ENCODE results near the gene RNF208. TPM values are rescaled to one million over a fixed set of nuclear protein-coding genes. Genes with fewer than 3 reads are reported as not detected.

Gene RNF208
- total and polyA plus RNA-seq, 4 donors: 0.28 to 7.1 (median 2.6) TPM

DNA sequence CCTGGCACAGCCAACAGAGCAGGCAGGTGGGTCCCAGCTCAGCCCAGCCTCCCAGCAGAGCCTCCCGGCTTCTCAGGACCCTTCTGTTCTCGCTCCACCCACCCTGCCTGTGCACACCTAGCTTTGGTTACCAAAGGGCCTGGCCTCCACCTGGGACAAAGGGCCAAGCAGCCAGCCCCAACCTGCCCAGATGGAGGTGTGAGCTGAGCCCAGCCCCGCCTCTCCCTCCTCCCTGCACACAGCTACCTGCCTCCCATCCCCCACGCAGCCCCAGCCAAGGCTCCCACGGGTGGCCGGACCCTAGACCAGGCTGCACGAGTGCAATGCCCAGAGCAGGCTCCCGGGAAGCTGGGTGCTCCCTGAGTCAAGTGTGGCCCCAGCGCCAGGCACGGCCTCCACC lies 27.1 kb downstream of the RNF208 start:
- no peaks in the 10 kb centered on the region for H3K9me3 ChIP-seq (ENCODE audit: control insufficient read depth in 4 of 4, low read length in 3 of 4)
- TF ChIP-seq ATF3 (IDR thresholded peaks at IDR 0.05): no peak
- no peak for TF ChIP-seq CTCF (IDR thresholded peaks at IDR 0.05; ENCODE audit: low read depth, low read length, missing input control)
- peak overlapping the region in 1 of 2 donors; percentile 10 for H3K9ac ChIP-seq (ENCODE audit: low read depth in 1 of 2, low read length in 2 of 2)
- 57% methylated on average over 10 of the region's 10 CpGs for WGBS
- no peak for DNase-seq (ENCODE audit: low spot score)
- H3K27ac ChIP-seq (ENCODE audit: low read depth in 1 of 2, low read length in 2 of 2): peak overlapping the region in 1 of 2 donors; percentile 41
- H3K36me3 ChIP-seq (ENCODE audit: control insufficient read depth in 4 of 4, insufficient read depth in 3 of 4, low read depth in 1 of 4, low read length in 3 of 4): peaks cover 2 to 16% (median 5%) of the 10 kb centered on the region in 4 donors
- H3K4me1 ChIP-seq (ENCODE audit: control insufficient read depth in 4 of 4, insufficient read depth in 4 of 4, low read length in 3 of 4): peaks cover 24 to 75% (median 57%) of the 10 kb centered on the region in 4 donors
- peak overlapping the region in 1 of 3 donors; percentile 11 for H3K4me3 ChIP-seq (ENCODE audit: low read depth in 1 of 3, low read length in 3 of 3)
- H3K27me3 ChIP-seq (ENCODE audit: control insufficient read depth in 4 of 4, insufficient read depth in 4 of 4, low read length in 3 of 4): no peaks in the 10 kb centered on the region

DNA sequence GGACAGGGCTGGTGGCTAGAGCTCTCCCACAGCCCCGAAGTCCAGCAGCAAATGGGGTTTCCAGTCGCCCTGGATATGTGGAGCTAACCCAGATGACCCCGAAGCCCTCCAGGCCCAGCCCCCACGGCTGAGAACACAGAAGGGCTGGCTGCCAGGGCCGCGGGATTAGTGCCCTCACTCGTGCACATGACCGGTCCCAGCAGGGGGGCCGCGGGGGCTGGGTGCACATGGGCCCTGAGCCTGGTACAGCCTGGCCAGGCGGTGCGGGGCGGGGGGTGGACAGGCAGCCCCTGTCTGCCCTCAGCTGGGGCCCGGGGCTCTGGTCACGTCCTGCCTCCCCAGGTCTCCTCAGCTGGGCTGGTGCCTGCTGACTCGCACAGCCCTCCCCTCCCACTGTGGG lies 27.7 kb downstream of the RNF208 start:
- peak overlapping the region in 1 of 3 donors; percentile 11 for H3K4me3 ChIP-seq (ENCODE audit: low read depth in 1 of 3, low read length in 3 of 3)
- H3K9me3 ChIP-seq (ENCODE audit: control insufficient read depth in 4 of 4, low read length in 3 of 4): no peaks in the 10 kb centered on the region
- peaks cover 26 to 77% (median 61%) of the 10 kb centered on the region in 4 donors for H3K4me1 ChIP-seq (ENCODE audit: control insufficient read depth in 4 of 4, insufficient read depth in 4 of 4, low read length in 3 of 4)
- H3K27ac ChIP-seq (ENCODE audit: low read depth in 1 of 2, low read length in 2 of 2): peak overlapping the region in 1 of 2 donors; percentile 41
- TF ChIP-seq RXRA (IDR thresholded peaks at IDR 0.05) (peak in 1 of 2 donors; percentile 25), MAX (IDR thresholded peaks at IDR 0.05) (no peak), FOXA1 (IDR thresholded peaks at IDR 0.05) (no peak), JUND (IDR thresholded peaks at IDR 0.05) (no peak)
- 37% methylated on average over 16 of the region's 16 CpGs for WGBS
- no peaks in the 10 kb centered on the region for H3K27me3 ChIP-seq (ENCODE audit: control insufficient read depth in 4 of 4, insufficient read depth in 4 of 4, low read length in 3 of 4)
- no peak for DNase-seq (ENCODE audit: low spot score)
- no peak overlapping the region for H3K9ac ChIP-seq (ENCODE audit: low read depth in 1 of 2, low read length in 2 of 2)
- H3K36me3 ChIP-seq (ENCODE audit: control insufficient read depth in 4 of 4, insufficient read depth in 3 of 4, low read depth in 1 of 4, low read length in 3 of 4): peaks cover 3 to 17% (median 5%) of the 10 kb centered on the region in 4 donors

DNA sequence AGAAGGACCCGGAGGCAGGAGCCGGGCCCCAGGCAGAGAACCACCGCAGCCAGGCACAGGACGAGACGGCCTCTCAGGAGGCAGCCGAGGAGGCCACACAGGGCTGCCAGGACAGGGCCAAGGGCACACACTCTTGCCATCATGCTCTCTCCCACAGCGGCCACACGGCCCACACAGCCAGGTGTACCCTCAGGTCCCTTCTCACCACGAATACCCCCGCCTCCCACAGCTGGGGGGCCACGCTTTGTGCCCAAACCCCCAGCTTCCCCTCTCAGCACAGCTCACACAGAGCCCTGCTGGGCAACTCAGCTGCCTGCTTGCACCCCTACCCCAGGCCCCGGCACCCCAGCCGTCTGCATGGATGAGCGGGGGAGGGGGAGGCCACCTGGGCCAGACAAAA lies 28.3 kb downstream of the RNF208 start:
- 84% methylated on average over 14 of the region's 14 CpGs for WGBS
- no peak overlapping the region for H3K9ac ChIP-seq (ENCODE audit: low read depth in 1 of 2, low read length in 2 of 2)
- peaks cover 3 to 17% (median 5%) of the 10 kb centered on the region in 4 donors for H3K36me3 ChIP-seq (ENCODE audit: control insufficient read depth in 4 of 4, insufficient read depth in 3 of 4, low read depth in 1 of 4, low read length in 3 of 4)

More for the DNA sequence above, 28.3 kb downstream of the RNF208 start:
- Histone ChIP-seq H3K27me3 (ENCODE audit: control insufficient read depth in 4 of 4, insufficient read depth in 4 of 4, low read length in 3 of 4) (no peaks in the 10 kb centered on the region), H3K27ac (ENCODE audit: low read depth in 1 of 2, low read length in 2 of 2) (no peak overlapping the region), H3K4me3 (ENCODE audit: low read depth in 1 of 3, low read length in 3 of 3) (no peak overlapping the region), H3K4me1 (ENCODE audit: control insufficient read depth in 4 of 4, insufficient read depth in 4 of 4, low read length in 3 of 4) (peaks cover 26 to 76% (median 63%) of the 10 kb centered on the region in 4 donors), H3K9me3 (ENCODE audit: control insufficient read depth in 4 of 4, low read length in 3 of 4) (no peaks in the 10 kb centered on the region)
- no peak for DNase-seq (ENCODE audit: low spot score)
- TF ChIP-seq YY1 (IDR thresholded peaks at IDR 0.05): no peak
- no peak for TF ChIP-seq SP1 (IDR thresholded peaks at IDR 0.05)
- no peak for TF ChIP-seq ZBTB33 (IDR thresholded peaks at IDR 0.05)
- TF ChIP-seq FOXA2 (IDR thresholded peaks at IDR 0.05): no peak
- TF ChIP-seq HNF4A (conservative IDR thresholded peaks at IDR 0.05): no peak
